ENCODE measurements around the gene CCT6A.
"Not testable (repeated sequence)": the region's sequence is repeated elsewhere in the genome, so short reads cannot be mapped to it uniquely, and the experiment has no call there.

Gene CCT6A

GRCh38 chr7:56051053-56051338 lies 569 bp upstream of the CCT6A start:
- no peak for DNase-seq (ENCODE audit: low spot score)

GRCh38 chr7:56053379-56053778 lies 1.8 kb downstream of the CCT6A start:
- DNase-seq (ENCODE audit: low spot score), result no peak

- no peak for DNase-seq (ENCODE audit: low spot score)
These were observed 2.4 kb downstream of the CCT6A start for GRCh38 chr7:56053993-56054392.

GRCh38 chr7:56062382-56062781 lies 10.8 kb downstream of the CCT6A start:
- DNase-seq (ENCODE audit: low spot score), result no peak

GRCh38 chr7:56063500-56063881 lies 11.9 kb downstream of the CCT6A start:
- DNase-seq (ENCODE audit: low spot score), result no peak

GRCh38 chr7:56063882-56064625 lies 12.5 kb downstream of the CCT6A start, which contains the start of gene SUMF2:
TSS of gene SUMF2 (plus strand) at chr7:56064286. CDS start at chr7:56064312, 26 bp downstream.
- DNase-seq (ENCODE audit: low spot score), result peak; percentile 100

GRCh38 chr7:56066376-56066775 lies 14.8 kb downstream of the CCT6A start:
- DNase-seq (ENCODE audit: low spot score), result not testable (repeated sequence)

GRCh38 chr7:56074371-56074791 lies 22.8 kb downstream of the CCT6A start:
- peak; percentile 86 for DNase-seq (ENCODE audit: low spot score)

GRCh38 chr7:56077681-56078080 lies 26.1 kb downstream of the CCT6A start:
- no peak for DNase-seq (ENCODE audit: low spot score)

GRCh38 chr7:56078196-56078595 lies 26.6 kb downstream of the CCT6A start:
- DNase-seq (ENCODE audit: low spot score), result no peak

- DNase-seq (ENCODE audit: low spot score), result peak; percentile 86
These were observed 28.1 kb downstream of the CCT6A start for GRCh38 chr7:56079450-56080185.

- not testable (repeated sequence) for DNase-seq (ENCODE audit: low spot score)
These were observed 29.3 kb downstream of the CCT6A start for GRCh38 chr7:56080726-56081435.

GRCh38 chr7:56081626-56082340 lies 30.2 kb downstream of the CCT6A start:
- DNase-seq (ENCODE audit: low spot score), result no peak

GRCh38 chr7:56083150-56083785 lies 31.7 kb downstream of the CCT6A start:
- DNase-seq (ENCODE audit: low spot score), result no peak

- no peak for DNase-seq (ENCODE audit: low spot score)
These were observed 35.2 kb downstream of the CCT6A start for GRCh38 chr7:56086761-56087160.

- no peak for DNase-seq (ENCODE audit: low spot score)
These were observed 35.9 kb downstream of the CCT6A start for GRCh38 chr7:56087445-56087844.

GRCh38 chr7:56091591-56091990 lies 40.0 kb downstream of the CCT6A start:
- peak; percentile 33 for DNase-seq (ENCODE audit: low spot score)

- DNase-seq (ENCODE audit: low spot score), result not testable (repeated sequence)
These were observed 40.8 kb downstream of the CCT6A start for GRCh38 chr7:56092388-56092787.

- DNase-seq (ENCODE audit: low spot score), result peak; percentile 92
These were observed 41.4 kb downstream of the CCT6A start, which contains the start of gene PHKG1 for GRCh38 chr7:56092789-56093531. TSS of gene PHKG1 (minus strand) at chr7:56092952. CDS start at chr7:56088941, 4,011 bp downstream.

GRCh38 chr7:56097700-56098099 lies 46.1 kb downstream of the CCT6A start:
- peak; percentile 79 for DNase-seq (ENCODE audit: low spot score)

Measured in AG20443 (cell line).